ENCODE measurements around the gene CD4.

The CD4 gene

DNA sequence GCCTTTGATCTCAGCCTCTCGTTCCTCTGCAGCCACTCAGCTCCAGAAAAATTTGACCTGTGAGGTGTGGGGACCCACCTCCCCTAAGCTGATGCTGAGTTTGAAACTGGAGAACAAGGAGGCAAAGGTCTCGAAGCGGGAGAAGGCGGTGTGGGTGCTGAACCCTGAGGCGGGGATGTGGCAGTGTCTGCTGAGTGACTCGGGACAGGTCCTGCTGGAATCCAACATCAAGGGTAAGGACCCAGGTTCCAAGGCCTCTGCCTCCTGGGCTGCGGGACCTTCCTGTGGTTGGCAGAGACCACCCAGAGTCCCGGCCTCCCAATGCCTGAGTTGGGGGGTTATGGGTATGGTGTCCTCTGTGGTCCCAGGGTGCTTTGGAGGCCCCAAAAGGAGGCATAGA, 27.8 kb downstream of the CD4 start:
- DNase-seq: no peak

DNA sequence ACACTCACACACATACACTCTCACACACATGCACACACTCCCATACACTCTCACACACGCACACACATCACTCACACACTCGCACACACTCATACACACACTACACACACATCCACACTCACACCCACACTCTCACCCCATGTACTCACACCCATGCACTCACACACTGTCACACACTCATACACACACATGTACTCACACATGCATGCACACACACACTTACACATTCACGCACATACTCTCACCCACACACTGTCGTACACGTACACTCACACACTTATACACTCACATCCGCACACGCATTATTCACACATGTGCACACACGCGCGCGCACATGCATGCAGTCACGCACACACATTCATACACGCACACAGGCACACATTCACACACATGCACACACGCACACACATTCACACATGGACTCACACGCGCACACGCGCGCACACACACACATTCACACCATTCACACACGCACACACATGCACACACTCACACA, 28.4 kb downstream of the CD4 start:
- no peak for DNase-seq

DNA sequence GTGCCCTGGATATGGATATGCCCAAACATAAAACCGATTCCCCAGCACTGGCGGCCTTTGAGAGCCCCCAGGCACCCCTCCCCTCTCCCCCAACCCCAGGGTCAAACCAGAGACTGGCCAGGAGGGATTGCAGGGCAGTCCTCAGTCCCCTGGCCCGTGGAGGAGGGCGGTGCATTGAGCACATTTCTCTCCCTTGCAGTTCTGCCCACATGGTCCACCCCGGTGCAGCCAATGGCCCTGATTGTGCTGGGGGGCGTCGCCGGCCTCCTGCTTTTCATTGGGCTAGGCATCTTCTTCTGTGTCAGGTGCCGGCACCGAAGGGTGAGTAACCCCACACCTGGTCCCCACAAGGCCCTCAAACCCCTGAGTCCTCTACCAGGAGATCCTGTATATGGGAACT, 28.9 kb downstream of the CD4 start:
- DNase-seq: no peak

DNA sequence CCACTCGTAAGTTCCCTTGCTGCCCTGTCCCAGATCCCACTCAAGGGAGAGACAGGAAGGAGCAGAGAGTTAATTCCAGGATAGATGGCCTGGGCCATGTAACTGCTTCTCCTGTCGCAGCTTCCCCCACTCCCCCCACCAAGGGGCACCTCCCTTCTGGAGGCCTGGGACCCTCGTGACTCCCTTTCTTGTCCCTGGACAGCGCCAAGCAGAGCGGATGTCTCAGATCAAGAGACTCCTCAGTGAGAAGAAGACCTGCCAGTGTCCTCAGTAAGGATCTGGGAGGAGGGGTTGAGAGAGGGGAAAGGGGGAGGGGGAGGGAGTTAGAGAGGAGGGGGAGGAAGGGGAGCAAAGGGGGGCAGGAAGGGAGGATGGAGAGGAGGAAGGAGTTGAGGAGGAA, 29.3 kb downstream of the CD4 start:
- no peak for DNase-seq

DNA sequence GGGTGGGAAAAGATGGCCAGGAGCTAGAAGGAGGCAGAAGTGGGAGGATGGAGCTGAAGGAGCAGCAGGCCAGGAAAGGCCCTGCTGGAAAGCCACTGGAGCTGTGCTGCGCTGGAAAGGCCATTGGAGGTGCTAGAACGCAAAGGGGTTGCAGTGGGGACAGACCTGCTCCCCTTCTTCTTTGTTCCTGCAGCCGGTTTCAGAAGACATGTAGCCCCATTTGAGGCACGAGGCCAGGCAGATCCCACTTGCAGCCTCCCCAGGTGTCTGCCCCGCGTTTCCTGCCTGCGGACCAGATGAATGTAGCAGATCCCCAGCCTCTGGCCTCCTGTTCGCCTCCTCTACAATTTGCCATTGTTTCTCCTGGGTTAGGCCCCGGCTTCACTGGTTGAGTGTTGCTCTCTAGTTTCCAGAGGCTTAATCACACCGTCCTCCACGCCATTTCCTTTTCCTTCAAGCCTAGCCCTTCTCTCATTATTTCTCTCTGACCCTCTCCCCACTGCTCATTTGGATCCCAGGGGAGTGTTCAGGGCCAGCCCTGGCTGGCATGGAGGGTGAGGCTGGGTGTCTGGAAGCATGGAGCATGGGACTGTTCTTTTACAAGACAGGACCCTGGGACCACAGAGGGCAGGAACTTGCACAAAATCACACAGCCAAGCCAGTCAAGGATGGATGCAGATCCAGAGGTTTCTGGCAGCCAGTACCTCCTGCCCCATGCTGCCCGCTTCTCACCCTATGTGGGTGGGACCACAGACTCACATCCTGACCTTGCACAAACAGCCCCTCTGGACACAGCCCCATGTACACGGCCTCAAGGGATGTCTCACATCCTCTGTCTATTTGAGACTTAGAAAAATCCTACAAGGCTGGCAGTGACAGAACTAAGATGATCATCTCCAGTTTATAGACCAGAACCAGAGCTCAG, 30.0 kb downstream of the CD4 start:
- no peak for DNase-seq

DNA sequence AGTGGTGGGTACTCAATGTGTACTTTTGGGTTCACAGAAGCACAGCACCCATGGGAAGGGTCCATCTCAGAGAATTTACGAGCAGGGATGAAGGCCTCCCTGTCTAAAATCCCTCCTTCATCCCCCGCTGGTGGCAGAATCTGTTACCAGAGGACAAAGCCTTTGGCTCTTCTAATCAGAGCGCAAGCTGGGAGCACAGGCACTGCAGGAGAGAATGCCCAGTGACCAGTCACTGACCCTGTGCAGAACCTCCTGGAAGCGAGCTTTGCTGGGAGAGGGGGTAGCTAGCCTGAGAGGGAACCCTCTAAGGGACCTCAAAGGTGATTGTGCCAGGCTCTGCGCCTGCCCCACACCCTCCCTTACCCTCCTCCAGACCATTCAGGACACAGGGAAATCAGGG, 30.8 kb downstream of the CD4 start:
- no peak for DNase-seq

DNA sequence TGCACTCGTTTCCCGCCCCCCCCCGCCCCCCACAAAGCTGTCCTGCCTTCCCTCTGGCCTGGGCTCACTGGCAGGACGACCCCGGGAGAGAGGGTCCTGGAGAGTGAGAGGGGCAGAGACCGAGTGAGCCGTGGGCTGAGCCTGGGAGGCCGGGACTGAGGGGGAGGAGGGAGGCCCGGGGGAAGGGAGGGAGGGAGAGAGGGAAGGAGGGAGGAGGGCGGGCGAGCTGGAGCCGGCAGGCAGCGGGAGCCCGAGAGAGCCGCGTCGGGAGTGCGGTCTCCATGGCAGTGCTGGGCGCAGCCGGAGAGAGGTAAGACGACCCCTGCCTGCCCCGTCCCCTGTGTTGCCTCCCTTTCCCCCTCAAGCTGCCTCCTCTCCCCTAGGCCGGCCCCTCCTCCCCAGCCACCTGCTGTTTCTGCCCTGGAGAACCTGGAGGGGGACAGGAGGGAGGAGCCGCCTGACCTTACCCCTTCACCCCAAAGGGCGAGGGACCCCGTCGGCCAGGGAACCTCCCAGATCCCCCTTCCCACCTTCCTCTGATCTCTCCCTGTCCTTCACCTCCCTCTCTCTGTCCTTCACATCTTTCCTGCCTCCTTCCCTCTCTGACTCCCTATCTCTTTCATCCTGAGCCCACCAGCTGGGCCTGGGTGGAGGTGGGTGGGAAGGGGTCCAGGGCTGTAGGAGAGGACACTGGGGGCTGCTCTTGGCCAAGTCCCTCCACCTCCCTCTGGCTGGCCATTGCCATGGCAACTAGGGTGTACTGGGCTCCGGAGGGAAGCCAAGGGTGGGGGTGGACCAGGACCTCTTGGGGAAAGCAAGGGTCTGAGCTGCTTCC, 32.5 kb downstream of the CD4 start, which contains the start of gene GPR162:
Gene GPR162 (plus strand): TSS at position 231 of the 835 bp plus-strand sequence. CDS start 2,078 bp downstream, outside the sequence.
- DNase-seq: peak; percentile 61

DNA sequence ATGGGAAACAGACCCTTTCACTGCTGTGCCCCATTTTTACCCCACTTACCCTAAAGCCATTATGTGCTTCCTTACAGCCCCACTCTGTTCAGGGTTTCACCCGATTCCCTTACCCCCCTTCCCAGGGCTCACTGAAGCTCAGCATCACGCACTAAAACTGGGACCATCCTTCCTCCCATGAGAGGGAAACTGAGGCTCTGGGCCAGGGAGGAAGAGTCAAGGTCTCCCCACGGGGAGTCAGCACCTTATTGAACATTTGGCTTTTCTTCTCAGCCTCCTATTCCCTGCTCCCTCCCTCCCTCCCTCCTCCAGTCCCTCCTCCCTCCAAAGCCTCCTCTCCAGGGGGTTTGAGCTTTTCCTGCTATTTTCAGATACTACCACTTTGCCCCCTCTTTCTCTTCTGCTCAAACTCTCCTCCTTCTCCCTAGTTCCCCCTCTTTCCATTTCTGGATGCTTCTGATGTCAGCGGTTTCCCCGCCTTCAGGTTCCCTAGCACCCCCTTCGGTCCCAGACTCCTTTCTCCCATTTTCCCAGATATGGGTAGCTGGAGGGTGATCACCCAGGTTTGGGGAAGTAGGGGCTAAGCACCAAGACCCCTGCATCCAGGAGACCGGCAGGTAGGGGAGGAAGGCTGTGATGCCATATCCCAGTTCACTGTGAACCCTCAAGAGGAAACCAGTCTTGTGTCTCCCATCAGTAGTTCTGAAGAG, 33.3 kb downstream of the CD4 start:
- DNase-seq: no peak

DNA sequence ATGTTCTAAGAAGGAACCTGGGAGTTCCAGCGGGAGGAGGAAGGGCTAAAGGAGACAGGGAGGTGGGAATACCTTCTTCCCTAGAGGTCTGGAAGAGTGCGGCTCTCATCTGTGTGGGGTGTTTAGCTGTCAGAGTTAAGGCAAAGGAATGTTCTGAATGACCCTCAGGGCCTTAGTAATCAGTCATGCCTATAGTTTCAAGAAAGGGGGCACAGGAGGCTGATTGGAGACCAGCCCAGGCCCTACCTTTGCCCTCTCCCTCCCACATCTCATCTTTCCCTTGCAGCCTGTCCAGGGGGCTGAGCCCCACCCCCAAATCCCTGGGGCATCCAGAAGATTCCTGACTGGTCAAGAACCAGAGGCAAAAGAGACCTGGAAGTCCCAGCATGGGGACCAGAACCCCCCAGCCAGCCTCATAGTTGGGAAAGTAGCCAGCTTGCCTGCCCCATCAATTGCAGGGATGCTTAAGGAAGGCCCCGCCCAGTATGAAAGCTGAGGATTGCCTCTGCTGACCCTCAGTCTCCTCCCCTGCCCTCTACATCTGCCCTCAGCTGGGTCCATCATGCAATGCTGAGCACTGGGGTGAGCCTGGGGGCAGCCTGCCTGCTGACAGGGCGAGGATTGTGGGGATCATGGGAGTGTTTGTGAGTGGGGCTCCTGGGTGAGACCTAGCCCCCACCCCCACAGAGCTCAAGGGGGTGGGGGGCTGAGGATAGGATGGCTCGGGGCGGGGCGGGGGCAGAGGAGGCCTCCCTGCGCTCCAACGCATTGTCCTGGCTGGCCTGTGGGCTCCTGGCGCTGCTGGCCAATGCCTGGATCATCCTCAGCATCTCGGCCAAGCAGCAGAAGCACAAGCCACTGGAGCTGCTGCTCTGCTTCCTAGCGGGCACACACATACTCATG, 34.1 kb downstream of the CD4 start:
- no peak for DNase-seq

DNA sequence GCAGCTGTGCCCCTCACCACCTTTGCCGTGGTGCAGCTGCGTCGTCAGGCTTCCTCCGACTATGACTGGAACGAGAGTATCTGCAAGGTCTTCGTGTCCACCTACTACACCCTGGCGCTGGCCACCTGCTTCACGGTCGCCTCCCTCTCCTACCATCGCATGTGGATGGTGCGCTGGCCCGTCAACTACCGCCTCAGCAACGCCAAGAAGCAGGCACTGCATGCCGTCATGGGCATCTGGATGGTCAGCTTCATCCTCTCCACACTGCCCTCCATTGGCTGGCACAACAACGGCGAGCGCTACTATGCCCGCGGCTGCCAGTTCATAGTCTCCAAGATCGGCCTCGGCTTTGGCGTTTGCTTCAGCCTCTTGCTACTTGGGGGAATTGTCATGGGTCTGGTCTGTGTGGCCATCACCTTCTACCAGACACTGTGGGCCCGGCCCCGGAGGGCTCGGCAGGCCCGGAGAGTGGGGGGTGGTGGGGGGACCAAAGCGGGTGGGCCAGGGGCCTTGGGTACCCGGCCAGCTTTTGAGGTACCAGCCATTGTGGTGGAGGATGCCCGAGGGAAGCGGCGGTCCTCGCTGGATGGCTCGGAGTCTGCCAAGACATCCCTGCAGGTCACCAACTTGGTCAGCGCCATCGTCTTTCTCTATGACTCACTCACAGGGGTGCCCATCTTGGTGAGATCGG, 34.9 kb downstream of the CD4 start:
- DNase-seq: no peak

DNA sequence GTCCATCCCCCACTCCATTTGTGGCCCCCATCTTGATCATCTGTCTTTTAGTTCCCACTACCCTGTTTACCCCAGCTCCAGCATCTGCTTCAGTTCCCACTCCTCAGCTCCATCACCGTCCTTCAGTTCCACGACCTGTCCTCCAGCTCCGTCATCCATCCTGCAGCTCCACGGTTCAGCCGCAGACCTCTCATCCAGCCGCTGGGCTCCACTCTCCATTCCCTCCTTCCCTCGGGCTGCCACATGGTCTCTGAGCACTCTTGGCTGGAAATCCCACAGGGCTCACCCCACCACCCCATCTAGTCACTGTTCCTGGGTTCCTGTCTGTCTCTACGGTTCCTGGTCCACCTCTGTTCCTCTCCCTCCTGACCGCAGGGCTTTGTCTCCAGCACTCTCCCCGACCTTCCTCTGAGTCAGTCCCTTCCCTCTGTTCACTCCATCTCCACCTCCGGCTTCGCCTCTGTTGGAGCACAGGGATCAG, 35.6 kb downstream of the CD4 start:
- peak; percentile 47 for DNase-seq

DNA sequence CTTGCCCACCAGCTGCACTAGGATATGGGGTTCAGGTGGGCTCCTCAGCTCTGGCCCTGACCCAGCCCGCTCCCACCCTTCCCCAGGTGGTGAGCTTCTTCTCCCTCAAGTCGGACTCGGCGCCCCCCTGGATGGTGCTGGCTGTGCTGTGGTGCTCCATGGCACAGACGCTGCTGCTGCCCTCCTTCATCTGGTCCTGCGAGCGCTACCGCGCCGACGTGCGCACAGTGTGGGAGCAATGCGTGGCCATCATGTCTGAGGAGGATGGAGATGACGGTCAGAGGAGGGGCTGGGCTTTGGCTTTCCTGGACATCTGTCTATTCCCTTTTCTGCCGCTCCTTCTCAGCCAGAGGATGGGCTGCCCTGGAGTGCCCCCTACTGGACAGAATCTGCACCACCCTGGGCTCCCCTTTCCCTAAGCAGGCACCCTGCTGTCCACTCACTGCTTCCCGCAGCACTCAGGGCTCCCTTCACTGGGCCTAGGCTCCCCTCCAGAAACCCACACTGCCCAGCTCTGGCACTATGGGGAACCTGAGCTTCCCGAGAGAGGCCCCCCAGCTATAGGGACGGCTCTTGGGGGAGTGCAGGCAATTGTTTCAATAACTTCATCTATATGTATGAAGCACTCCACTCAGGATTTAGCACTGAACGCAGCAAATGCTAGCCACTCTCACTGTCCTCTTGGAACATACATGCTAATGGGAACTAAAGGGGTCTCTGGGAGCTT, 36.2 kb downstream of the CD4 start:
- DNase-seq: peak; percentile 80

DNA sequence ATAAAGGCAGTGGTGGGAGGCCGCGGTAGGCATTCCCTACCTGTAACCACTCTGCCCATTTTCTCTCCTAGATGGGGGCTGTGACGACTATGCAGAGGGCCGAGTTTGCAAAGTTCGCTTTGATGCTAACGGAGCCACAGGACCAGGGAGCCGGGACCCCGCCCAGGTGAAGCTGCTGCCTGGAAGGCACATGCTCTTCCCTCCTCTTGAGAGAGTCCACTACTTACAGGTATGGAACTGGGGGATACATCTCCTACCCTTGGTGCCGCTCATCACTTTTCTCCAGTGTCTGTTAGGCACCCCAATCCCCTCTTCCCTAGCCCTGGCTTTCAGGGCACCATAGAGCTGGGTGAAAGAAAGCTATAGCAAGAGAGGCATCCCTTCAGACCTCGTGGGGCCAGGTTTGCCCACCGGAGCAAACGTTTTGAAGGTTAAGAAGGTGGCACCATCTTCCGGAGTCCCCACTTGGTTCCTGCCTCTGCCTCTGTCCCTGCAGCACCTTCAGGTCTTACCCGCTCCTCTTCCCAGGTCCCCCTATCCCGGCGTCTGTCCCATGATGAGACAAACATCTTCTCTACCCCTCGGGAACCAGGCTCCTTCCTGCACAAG, 36.9 kb downstream of the CD4 start:
- no peak for DNase-seq

DNA sequence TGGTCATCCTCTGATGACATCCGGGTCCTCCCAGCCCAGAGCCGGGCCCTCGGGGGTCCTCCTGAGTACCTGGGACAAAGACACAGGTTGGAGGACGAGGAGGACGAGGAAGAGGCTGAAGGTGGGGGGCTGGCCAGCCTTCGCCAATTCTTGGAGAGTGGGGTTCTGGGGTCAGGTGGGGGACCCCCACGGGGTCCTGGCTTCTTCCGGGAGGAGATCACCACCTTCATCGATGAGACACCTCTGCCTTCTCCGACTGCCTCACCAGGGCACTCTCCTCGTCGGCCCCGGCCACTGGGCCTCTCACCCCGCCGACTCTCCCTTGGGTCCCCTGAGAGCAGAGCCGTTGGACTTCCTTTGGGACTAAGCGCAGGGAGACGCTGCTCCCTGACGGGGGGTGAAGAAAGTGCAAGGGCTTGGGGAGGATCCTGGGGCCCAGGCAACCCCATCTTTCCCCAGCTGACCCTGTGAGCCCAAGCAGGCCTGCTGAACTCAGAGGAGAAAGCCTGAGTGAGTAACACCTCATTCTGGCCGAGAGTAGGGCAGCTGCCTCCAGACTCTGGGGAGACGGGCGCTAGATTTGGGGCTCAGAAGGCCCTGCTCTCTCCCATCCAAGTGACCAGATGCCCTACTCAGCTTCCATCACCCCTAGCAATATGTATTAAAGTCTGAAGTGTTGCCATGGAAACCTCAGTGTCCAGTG, 37.6 kb downstream of the CD4 start:
- DNase-seq: no peak

DNA sequence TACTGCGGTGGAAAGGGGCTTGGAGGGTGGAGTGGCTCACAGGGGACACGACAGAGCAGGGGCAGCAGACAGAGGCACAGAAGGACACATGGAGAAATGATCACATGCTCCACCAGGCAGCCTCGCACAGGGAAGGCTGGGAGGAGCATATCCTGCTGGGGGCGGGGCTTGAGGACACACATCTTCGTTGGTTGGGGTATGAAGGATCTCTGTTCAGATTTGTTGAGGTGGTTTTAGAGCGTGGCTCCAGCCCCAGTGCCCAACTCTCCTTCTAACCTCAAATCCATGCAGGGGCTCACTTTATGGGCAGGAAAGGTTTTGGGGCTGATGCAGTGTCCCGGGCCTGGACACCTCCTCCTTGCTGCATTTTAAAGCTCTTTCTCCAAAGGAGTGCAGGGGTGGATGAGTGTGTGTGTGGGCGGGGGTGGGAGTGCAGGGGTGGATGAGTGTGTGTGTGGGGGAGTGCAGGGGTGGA, 38.1 kb downstream of the CD4 start:
- DNase-seq: peak; percentile 85

DNA sequence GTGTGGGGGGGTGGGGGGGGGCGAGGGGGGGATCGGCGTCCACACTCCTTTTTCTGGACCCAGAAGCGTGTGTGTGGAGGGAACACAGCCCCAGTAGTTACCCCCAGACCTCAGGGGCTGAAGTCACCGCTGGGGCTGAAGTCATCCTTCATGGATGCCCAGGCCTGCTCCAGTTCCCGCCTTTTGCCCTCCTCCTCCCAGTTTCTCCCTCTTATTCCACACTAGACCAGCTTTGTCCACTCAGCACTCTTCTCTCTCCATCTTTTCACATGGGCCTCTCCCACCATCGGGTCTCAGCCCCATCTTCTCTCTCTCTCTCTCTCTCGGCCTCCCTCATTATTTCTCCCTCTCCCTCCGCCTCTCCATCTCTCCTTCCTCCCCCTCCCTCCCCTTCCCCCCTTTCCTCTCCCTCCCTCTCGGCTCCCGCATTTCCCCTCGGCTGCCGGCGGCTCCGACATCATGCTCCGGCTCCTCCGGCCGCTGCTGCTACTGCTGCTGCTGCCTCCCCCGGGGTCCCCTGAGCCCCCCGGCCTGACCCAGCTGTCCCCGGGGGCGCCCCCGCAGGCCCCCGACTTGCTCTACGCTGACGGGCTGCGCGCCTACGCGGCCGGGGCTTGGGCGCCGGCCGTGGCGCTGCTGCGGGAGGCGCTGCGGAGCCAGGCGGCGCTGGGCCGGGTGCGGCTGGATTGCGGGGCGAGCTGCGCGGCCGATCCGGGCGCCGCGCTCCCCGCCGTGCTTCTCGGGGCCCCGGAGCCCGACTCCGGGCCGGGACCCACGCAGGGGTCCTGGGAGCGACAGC, 38.9 kb downstream of the CD4 start, which contains the start of gene P3H3:
Gene P3H3 (plus strand): TSS at position 426 of the 799 bp plus-strand sequence. CDS start 34 bp downstream, at position 460.
- peak; percentile 65 for DNase-seq

DNA sequence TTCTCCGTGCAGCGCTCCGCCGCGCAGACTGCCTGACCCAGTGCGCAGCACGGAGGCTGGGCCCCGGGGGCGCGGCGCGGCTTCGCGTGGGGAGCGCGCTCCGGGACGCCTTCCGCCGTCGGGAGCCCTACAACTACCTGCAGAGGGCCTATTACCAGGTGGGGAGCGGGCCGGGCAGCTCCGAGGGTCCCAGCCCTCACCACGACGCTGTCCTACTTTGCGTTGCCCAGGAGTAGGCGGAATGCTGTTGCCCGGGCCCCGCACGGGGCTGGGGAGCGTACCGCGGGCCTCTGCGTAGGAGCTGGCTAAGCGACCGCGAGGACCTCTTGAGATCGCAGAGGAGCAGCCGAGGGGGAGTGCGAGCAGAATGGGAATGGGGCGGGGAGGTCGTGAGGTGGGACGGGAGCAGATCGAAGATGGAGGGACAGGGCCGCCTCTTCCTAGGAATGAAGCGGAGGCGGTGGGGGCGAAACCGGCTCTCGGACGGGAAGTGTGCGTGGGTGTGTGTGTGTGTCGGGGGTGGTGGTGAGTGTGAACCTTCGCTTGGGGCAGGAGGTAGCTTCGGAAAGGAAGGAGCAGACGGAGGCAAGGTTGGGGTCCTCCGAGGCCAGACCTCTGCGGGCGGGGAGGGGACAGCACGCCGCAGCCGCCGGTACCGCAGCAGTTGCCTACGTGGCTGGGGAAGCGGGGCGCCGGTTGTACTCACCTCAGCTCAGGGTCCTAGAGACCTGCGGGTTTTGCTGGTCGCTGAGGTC, 39.6 kb downstream of the CD4 start:
- DNase-seq: peak; percentile 58
